Endodermal cell (in vitro differentiated cells): ENCODE data around the gene RSF1. TPM values are rescaled to one million over a fixed set of nuclear protein-coding genes. Genes with fewer than 3 reads are reported as not detected.

Experiments
- DNase-seq: peaks from one replicate; pipeline ENCODE4 v3.0.0-alpha.2; 2017
- H3K27ac ChIP-seq: 2 replicates; pipeline ENCODE4 v1.5.1; 2013; ENCODE audit warnings: mild to moderate bottlenecking, low read depth, low read length, moderate library complexity
- H3K27me3 ChIP-seq: 2 replicates; pipeline ENCODE4 v1.6.1; 2013; ENCODE audit warnings: mild to moderate bottlenecking, low read length, moderate library complexity; ENCODE audit not compliant: insufficient read depth, control insufficient read depth, poor library complexity, severe bottlenecking
- H3K36me3 ChIP-seq: 2 replicates; pipeline ENCODE4 v1.7.0; 2013; ENCODE audit warnings: mild to moderate bottlenecking, low read length, moderate library complexity; ENCODE audit not compliant: control insufficient read depth, insufficient read depth
- H3K4me1 ChIP-seq: one replicate; pipeline ENCODE4 v1.7.0; 2013; ENCODE audit warnings: low read length; ENCODE audit not compliant: control insufficient read depth, insufficient read depth
- H3K4me3 ChIP-seq: 2 replicates; pipeline ENCODE4 v1.5.1; 2013; ENCODE audit warnings: mild to moderate bottlenecking, low read length, moderate library complexity
- H3K9ac ChIP-seq: 2 replicates; pipeline ENCODE4 v1.6.1; 2013; ENCODE audit warnings: mild to moderate bottlenecking, low read length, moderate library complexity; ENCODE audit not compliant: poor library complexity, severe bottlenecking; ENCODE audit errors: extremely low read depth
- H3K9me3 ChIP-seq: 2 replicates; pipeline ENCODE4 v1.6.1; 2013; ENCODE audit warnings: mild to moderate bottlenecking, low read length, moderate library complexity; ENCODE audit not compliant: control insufficient read depth
- H3K27ac Mint-ChIP-seq: 2 replicates; pipeline ENCODE4 v1.8.0; 2020; ENCODE audit warnings: mixed read lengths
- H3K27me3 Mint-ChIP-seq: 2 replicates; pipeline ENCODE4 v1.8.0; 2021; ENCODE audit warnings: mild to moderate bottlenecking, mixed read lengths; ENCODE audit not compliant: insufficient read depth
- H3K36me3 Mint-ChIP-seq: 2 replicates; pipeline ENCODE4 v1.8.0; 2020; ENCODE audit warnings: low read depth, mixed read lengths
- H3K4me1 Mint-ChIP-seq: 2 replicates; pipeline ENCODE4 v1.8.0; 2020; ENCODE audit warnings: mixed read lengths
- H3K4me3 Mint-ChIP-seq: 2 replicates; pipeline ENCODE4 v1.8.0; 2020; ENCODE audit warnings: mild to moderate bottlenecking, moderate library complexity, mixed read lengths
- H3K9me3 Mint-ChIP-seq: 2 replicates; pipeline ENCODE4 v1.8.0; 2020; ENCODE audit warnings: mild to moderate bottlenecking, mixed read lengths
- CTCF ChIP-seq: fragments of 200-600 bp; sonication (generic); conservative IDR thresholded peaks from 2 replicates; pipeline ENCODE4 v1.5.0; 2021; ENCODE audit warnings: antibody characterized with exemption, mild to moderate bottlenecking
- WGBS, 2 experiments: methylation state at CpG; one replicate each; pipeline versions ENCODE4 v1.1.5 to v1.1.7; 2013; ENCODE audit warnings: missing lambda C conversion rate in 2 of 2, mixed read lengths in 1 of 2; ENCODE audit not compliant: insufficient coverage in 1 of 2, insufficient read length in 1 of 2; 5-methylcytosine and 5-hydroxymethylcytosine counted together
- total RNA-seq, 2 donors: library from RNA; stranded (reverse); fragmentation: NEBNext Ultra II Directional in 1 of 2; extraction: Animal tissue kit (Norgen Biotek cat#: 25700) in 1 of 2; gene quantifications; 2 replicates in 1 of 2; 3 replicates in 1 of 2; pipeline ENCODE4 v1.2.1, GENCODE V29; 2021

Gene RSF1
- total RNA-seq, 2 donors from 2014 or later: 69.3 to 71.0 TPM

GRCh38 chr11:77726524-77726923, 94.0 kb downstream of the RSF1 start:
- no peak for DNase-seq
- no peak overlapping the region for H3K9ac ChIP-seq
- H3K9me3 Mint-ChIP-seq: peaks cover 13% of the 10 kb centered on the region

GRCh38 chr11:77725433-77725832, 95.1 kb downstream of the RSF1 start:
- Histone ChIP-seq H3K4me1 (no peaks in the 10 kb centered on the region), H3K27ac (no peak overlapping the region), H3K4me3 (no peak overlapping the region), H3K27me3 (no peaks in the 10 kb centered on the region), H3K9me3 (peaks cover 6% of the 10 kb centered on the region), H3K36me3 (peaks cover 42% of the 10 kb centered on the region), H3K9ac (no peak overlapping the region)
- 100% methylated on average over 1 to 3 of the region's 3 CpGs for WGBS, 2 experiments
- Mint-ChIP-seq H3K4me3 (no peak overlapping the region), H3K27ac (no peak overlapping the region), H3K9me3 (peaks cover 2% of the 10 kb centered on the region), H3K36me3 (peaks cover 29% of the 10 kb centered on the region), H3K27me3 (no peaks in the 10 kb centered on the region), H3K4me1 (no peaks in the 10 kb centered on the region)
- no peak for TF ChIP-seq CTCF
- no peak for DNase-seq

More at GRCh38 chr11:77726524-77726923, 94.0 kb downstream of the RSF1 start:
- peaks cover 40% of the 10 kb centered on the region for H3K36me3 Mint-ChIP-seq
- H3K27ac Mint-ChIP-seq: peak overlapping the region; percentile 13
- H3K27me3 Mint-ChIP-seq: no peaks in the 10 kb centered on the region
- no peaks in the 10 kb centered on the region for H3K4me1 Mint-ChIP-seq
- no peak for TF ChIP-seq CTCF
- Histone ChIP-seq H3K4me1 (no peaks in the 10 kb centered on the region), H3K36me3 (peaks cover 44% of the 10 kb centered on the region), H3K9me3 (peaks cover 17% of the 10 kb centered on the region), H3K4me3 (no peak overlapping the region), H3K27me3 (no peaks in the 10 kb centered on the region), H3K27ac (no peak overlapping the region)
- H3K4me3 Mint-ChIP-seq: no peak overlapping the region
- 94 to 100% methylated on average over 1 to 2 of the region's 2 CpGs for WGBS, 2 experiments

- Mint-ChIP-seq H3K4me1 (no peaks in the 10 kb centered on the region), H3K9me3 (no peaks in the 10 kb centered on the region), H3K4me3 (no peak overlapping the region), H3K27ac (no peak overlapping the region), H3K27me3 (no peaks in the 10 kb centered on the region), H3K36me3 (peaks cover 27% of the 10 kb centered on the region)
- TF ChIP-seq CTCF: no peak
- Histone ChIP-seq H3K4me1 (no peaks in the 10 kb centered on the region), H3K4me3 (no peak overlapping the region), H3K27me3 (no peaks in the 10 kb centered on the region), H3K9me3 (no peaks in the 10 kb centered on the region), H3K9ac (no peak overlapping the region), H3K36me3 (peaks cover 46% of the 10 kb centered on the region), H3K27ac (no peak overlapping the region)
- 88 to 94% methylated on average over 4 of the region's 4 CpGs for WGBS, 2 experiments
- no peak for DNase-seq
These were observed 95.9 kb downstream of the RSF1 start for GRCh38 chr11:77724636-77725035.
